ENCODE results near the gene SPINK8. TPM values are rescaled to one million over a fixed set of nuclear protein-coding genes. Genes with fewer than 3 reads are reported as not detected.

Gene SPINK8
- total RNA-seq: not detected in 2 replicates

DNA sequence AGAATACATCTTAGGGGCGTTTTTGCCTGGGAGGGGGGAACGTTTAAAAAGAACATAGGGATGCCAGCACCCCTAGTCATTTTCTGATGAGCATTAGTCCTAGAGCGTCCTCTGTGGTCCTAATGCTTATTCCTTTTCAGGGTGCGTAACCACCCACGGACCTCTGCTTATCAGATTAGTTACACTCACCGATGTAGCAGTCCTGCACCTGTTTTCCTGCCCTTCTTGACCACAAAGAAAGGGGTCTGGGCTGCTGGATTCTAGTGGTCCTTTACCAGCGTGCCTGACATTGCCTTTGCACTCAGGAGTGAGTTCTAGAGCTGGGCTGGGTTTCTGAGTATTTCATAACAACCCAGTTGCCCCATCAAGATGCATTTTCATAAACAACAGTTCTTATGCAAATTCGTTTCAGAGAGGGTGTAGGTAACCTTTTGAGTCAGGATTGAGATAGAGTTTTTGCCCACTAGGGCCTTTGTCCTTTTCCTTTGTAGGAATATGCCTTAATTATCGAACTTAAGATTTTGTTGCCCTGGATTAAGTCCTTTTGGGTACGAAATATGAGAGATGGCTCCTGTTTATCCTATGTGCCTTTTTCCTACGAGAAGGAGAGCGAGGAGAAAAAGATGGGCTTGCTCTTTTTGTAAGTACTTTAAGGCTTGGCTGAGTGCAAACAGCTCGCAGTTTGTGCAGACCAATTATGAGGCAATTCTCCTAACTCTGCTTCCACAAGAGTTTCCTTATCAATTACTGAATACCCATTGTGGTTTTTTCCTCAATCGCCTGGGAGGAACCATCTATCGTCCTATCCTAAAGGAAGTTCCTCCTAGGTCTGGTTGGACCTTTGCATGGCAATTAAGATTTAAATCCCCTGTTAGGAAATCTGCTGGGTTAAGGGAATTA lies at the start of gene SPINK8:
TSS of gene SPINK8 (minus strand) at position 316 of the 900 bp plus-strand sequence. CDS start 5,320 bp downstream, outside the sequence.

DNA sequence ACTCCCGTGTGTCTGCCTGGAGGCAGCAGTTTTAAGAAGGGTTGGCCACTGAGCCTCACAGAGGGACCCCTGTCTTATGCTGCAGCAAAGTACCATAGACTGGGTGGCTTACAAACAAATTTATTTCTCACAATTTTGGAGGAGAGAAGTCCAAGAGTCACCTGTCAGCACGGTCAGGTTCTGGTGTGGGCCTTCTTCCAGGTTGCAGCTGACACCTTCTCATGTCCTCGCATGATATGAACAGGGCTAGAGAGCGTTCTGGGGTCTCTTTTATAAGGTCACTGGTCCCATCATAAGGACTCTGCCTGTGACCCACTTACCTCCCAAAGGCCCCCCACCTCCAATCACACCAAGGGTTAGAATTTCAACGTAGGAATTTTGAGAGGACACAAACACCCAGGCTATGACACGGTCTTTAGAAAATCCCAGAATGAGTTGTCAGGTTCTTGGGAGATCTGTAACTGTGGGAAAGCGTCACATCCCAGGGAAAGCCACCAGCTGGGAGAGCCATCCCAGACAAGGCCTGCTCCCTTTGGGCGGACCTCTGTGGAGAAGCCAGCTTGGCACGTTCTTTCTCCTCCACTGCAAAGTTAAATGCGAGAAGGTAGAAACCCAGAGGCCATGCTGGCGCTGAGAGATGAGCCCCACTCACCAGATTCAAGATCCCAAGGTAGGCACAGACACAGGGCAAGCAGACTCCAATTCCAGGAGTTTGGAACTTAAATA lies 38.4 kb upstream of the SPINK8 start, which contains the start of gene FBXW12:
TSS of gene FBXW12 (plus strand) at position 569 of the 726 bp plus-strand sequence. CDS start 549 bp downstream, outside the sequence.

DNA sequence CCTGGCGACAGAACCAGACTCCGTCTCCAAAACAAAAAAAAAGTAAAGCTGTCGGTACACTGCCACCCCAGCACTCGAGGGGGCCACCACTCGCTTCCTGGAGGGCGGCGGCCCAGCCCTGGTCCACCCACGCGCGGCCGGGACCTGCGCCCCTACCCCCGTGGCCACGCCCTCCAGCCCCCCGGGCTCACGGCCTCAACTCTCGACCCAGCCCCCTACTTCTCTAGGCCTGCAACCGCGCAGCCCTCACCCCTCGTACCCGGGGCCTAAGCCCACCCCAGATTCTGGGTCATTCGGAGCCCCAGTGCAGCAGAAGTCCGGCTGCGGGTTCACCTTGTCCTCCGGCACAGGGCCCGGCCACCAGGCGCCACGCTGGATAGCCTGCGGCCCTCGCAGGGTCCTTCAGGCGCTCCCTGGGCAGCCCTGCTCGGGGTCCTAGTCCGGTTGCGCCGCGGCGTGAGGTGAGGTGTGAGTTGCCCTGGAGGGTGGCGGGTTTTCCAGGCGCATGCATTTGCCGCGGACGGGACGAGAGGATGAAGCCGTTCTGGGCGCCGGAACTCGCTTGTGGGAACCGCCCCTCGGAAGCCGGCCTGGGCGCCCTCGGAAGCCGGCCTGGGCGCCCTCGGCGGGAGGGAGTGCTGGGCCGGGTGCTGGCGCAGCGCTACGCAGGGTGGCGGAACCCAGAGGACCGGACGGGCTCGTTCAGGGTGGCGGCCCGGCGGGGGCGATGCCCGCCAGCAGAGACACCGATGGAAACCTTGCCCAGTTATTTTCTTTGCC lies 32.3 kb downstream of the SPINK8 start, which contains the start of gene NME6:
TSS of gene NME6 (minus strand) at position 348 of the 780 bp plus-strand sequence.

Other genes with a start within 250 kb of the SPINK8 start
- gene CDC25A, start 145.2 kb downstream of the SPINK8 start, total RNA-seq: 1.8 and 12.0 TPM in 2 replicates
- gene CAMP, start 110.2 kb downstream of the SPINK8 start, total RNA-seq: not detected in 2 replicates
- 1.8 and 3.4 TPM in 2 replicates for gene ZNF589, start 92.6 kb downstream of the SPINK8 start, total RNA-seq
- gene NME6, start 32.3 kb downstream of the SPINK8 start, total RNA-seq: 17.7 and 26.0 TPM in 2 replicates
- not detected in 2 replicates for gene FBXW12, start 38.6 kb upstream of the SPINK8 start, total RNA-seq
- 17.3 and 36.2 TPM in 2 replicates for gene PLXNB1, start 96.4 kb upstream of the SPINK8 start, total RNA-seq
- 18.7 and 23.2 TPM in 2 replicates for gene CCDC51, start 106.5 kb upstream of the SPINK8 start, total RNA-seq
- 309 and 375 TPM in 2 replicates for gene TMA7, start 106.6 kb upstream of the SPINK8 start, total RNA-seq
- 4.3 and 5.9 TPM in 2 replicates for gene ATRIP, start 113.1 kb upstream of the SPINK8 start, total RNA-seq
- gene SHISA5, start 170.5 kb upstream of the SPINK8 start, total RNA-seq: 215 and 254 TPM in 2 replicates
- gene PFKFB4, start 223.1 kb upstream of the SPINK8 start, total RNA-seq: 19.4 and 22.6 TPM in 2 replicates
- 3.1 and 3.7 TPM in 2 replicates for gene UCN2, start 230.1 kb upstream of the SPINK8 start, total RNA-seq